Measurements from ENCODE around the gene PUS7. TPM values are rescaled to one million over a fixed set of nuclear protein-coding genes. Genes with fewer than 3 reads are reported as not detected.
"Not testable (repeated sequence)": the region's sequence is repeated elsewhere in the genome, so short reads cannot be mapped to it uniquely, and the experiment has no call there.

The PUS7 gene
- polyA plus RNA-seq, 1 donor (not counting 4 experiments of a cell fraction or from before 2014, with no cell fraction given) = 25.2 TPM

DNA sequence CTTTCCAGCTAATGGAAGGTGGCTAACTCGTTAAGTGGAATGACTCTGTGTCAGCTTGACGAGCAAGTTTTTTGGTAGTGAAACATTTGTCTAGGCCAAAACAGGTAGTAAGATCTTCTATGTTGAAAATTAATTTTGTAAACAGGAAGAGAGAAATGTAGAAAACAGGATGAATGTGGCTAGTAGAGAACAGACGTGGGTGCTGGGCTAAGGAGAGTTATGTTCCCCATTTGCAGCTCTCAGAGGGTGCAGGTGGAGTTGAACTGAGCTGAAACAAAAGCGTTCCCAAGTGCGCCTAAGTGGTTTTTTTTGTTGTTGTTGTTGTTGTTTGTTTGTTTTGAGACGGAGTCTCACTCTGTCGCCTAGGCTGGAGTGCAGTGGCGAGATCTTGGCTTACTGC, 73.9 kb downstream of the PUS7 start:
- no peak overlapping the region for H3K4me2 ChIP-seq (ENCODE audit: control insufficient read depth, extremely low read depth, insufficient read depth, low read depth, low read length)
- H3K4me1 ChIP-seq (ENCODE audit: control insufficient read depth, extremely low read depth, insufficient read depth, low read length) = no peaks in the 10 kb centered on the region
- peaks cover 0 to 2% of the 10 kb centered on the region in 2 experiments for H3K36me3 ChIP-seq (ENCODE audit: control insufficient read depth in 2 of 2, extremely low read depth in 1 of 2, insufficient read depth in 2 of 2, low read length in 2 of 2)
- no peak overlapping the region for H3K4me3 ChIP-seq (ENCODE audit: control insufficient read depth in 2 of 3, extremely low read depth in 1 of 3, insufficient read depth in 2 of 3, low read depth in 1 of 3, low read length in 3 of 3)
- no peaks in the 10 kb centered on the region for H3K9me1 ChIP-seq (ENCODE audit: control insufficient read depth, extremely low read depth, insufficient read depth, low read length)
- no peak overlapping the region for H3K27ac ChIP-seq (ENCODE audit: control insufficient read depth, insufficient read depth, low read length)
- no peaks in the 10 kb centered on the region for H3K79me2 ChIP-seq (ENCODE audit: control insufficient read depth, insufficient read depth, low read length)
- H2AFZ ChIP-seq (ENCODE audit: control insufficient read depth, low read length) = no peak overlapping the region
- no peaks in the 10 kb centered on the region for H3K27me3 ChIP-seq (ENCODE audit: control insufficient read depth, extremely low read depth, insufficient read depth, low read length)
- dilution Hi-C loops (cut with MboI; ENCODE audit: extremely low pct_ligation_motif_present, low sequenced_read_pairs) = no loop called here
- no peaks in the 10 kb centered on the region for H3K9me3 ChIP-seq (ENCODE audit: control insufficient read depth, low read depth, low read length)
- TF ChIP-seq, protein P1, sequence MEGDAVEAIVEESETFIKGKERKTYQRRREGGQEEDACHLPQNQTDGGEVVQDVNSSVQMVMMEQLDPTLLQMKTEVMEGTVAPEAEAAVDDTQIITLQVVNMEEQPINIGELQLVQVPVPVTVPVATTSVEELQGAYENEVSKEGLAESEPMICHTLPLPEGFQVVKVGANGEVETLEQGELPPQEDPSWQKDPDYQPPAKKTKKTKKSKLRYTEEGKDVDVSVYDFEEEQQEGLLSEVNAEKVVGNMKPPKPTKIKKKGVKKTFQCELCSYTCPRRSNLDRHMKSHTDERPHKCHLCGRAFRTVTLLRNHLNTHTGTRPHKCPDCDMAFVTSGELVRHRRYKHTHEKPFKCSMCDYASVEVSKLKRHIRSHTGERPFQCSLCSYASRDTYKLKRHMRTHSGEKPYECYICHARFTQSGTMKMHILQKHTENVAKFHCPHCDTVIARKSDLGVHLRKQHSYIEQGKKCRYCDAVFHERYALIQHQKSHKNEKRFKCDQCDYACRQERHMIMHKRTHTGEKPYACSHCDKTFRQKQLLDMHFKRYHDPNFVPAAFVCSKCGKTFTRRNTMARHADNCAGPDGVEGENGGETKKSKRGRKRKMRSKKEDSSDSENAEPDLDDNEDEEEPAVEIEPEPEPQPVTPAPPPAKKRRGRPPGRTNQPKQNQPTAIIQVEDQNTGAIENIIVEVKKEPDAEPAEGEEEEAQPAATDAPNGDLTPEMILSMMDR (optimal IDR thresholded peaks at IDR 0.05 in 1 of 3, IDR thresholded peaks at IDR 0.05 in 1 of 3, conservative IDR thresholded peaks at IDR 0.05 in 1 of 3; ENCODE audit: extremely low read depth in 1 of 3, insufficient read depth in 2 of 3, low read length in 3 of 3) = no peak
- TF ChIP-seq EZH2 (IDR thresholded peaks at IDR 0.05; ENCODE audit: low read length) = no peak
- H3K9ac ChIP-seq (ENCODE audit: control insufficient read depth, extremely low read depth, insufficient read depth, low read length) = no peak overlapping the region
- FAIRE-seq = no peak
- no peak for DNase-seq (ENCODE audit: low read depth, low spot score)
- H4K20me1 ChIP-seq (ENCODE audit: control insufficient read depth, extremely low read depth, insufficient read depth, low read length) = no peaks in the 10 kb centered on the region

- TF ChIP-seq, protein P1 (optimal IDR thresholded peaks at IDR 0.05 in 1 of 3, IDR thresholded peaks at IDR 0.05 in 1 of 3, conservative IDR thresholded peaks at IDR 0.05 in 1 of 3; ENCODE audit: extremely low read depth in 1 of 3, insufficient read depth in 2 of 3, low read length in 3 of 3) = no peak
- no peak for TF ChIP-seq EZH2 (IDR thresholded peaks at IDR 0.05; ENCODE audit: low read length)
- Histone ChIP-seq H3K9ac (ENCODE audit: control insufficient read depth, extremely low read depth, insufficient read depth, low read length) (no peak overlapping the region), H3K9me3 (ENCODE audit: control insufficient read depth, low read depth, low read length) (no peaks in the 10 kb centered on the region), H3K4me1 (ENCODE audit: control insufficient read depth, extremely low read depth, insufficient read depth, low read length) (peaks cover 5% of the 10 kb centered on the region), H3K4me2 (ENCODE audit: control insufficient read depth, extremely low read depth, insufficient read depth, low read depth, low read length) (no peak overlapping the region), H2AFZ (ENCODE audit: control insufficient read depth, low read length) (no peak overlapping the region), H3K9me1 (ENCODE audit: control insufficient read depth, extremely low read depth, insufficient read depth, low read length) (no peaks in the 10 kb centered on the region), H3K36me3 (ENCODE audit: control insufficient read depth in 2 of 2, extremely low read depth in 1 of 2, insufficient read depth in 2 of 2, low read length in 2 of 2) (peaks cover 0 to 2% of the 10 kb centered on the region in 2 experiments), H3K79me2 (ENCODE audit: control insufficient read depth, insufficient read depth, low read length) (no peaks in the 10 kb centered on the region), H3K27ac (ENCODE audit: control insufficient read depth, insufficient read depth, low read length) (no peak overlapping the region), H3K4me3 (ENCODE audit: control insufficient read depth in 2 of 3, extremely low read depth in 1 of 3, insufficient read depth in 2 of 3, low read depth in 1 of 3, low read length in 3 of 3) (no peak overlapping the region), H4K20me1 (ENCODE audit: control insufficient read depth, extremely low read depth, insufficient read depth, low read length) (no peaks in the 10 kb centered on the region), H3K27me3 (ENCODE audit: control insufficient read depth, extremely low read depth, insufficient read depth, low read length) (no peaks in the 10 kb centered on the region)
- no peak for DNase-seq (ENCODE audit: low read depth, low spot score)
- FAIRE-seq = no peak
- dilution Hi-C loops (cut with MboI; ENCODE audit: extremely low pct_ligation_motif_present, low sequenced_read_pairs) = no loop called here
Observed at GRCh38 chr7:105444342-105444987, 77.6 kb downstream of the PUS7 start.

DNA sequence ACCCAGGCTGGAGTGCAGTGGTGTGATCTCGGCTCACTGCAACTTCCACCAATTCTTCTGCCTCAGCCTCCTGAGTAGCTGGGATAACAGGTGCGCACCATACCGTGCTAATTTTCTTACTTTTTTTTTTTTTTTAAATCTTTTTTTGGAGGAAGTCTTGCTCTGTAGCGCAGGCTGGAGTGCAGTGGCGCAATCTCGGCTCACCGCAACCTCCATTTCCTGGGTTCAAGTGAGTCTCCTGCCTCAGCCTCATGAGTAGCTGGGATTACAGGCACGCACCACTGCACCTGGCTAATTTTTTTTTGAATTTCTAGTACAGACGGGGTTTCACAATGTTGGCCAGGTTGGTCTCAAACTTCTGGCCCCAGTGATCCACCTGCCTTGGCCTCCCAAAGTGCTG, 79.9 kb downstream of the PUS7 start:
- H3K27ac ChIP-seq (ENCODE audit: control insufficient read depth, insufficient read depth, low read length); H3K9me1 ChIP-seq (ENCODE audit: control insufficient read depth, extremely low read depth, insufficient read depth, low read length); H3K27me3 ChIP-seq (ENCODE audit: control insufficient read depth, extremely low read depth, insufficient read depth, low read length); FAIRE-seq; H2AFZ ChIP-seq (ENCODE audit: control insufficient read depth, low read length); H4K20me1 ChIP-seq (ENCODE audit: control insufficient read depth, extremely low read depth, insufficient read depth, low read length); H3K79me2 ChIP-seq (ENCODE audit: control insufficient read depth, insufficient read depth, low read length); H3K4me3 ChIP-seq (ENCODE audit: control insufficient read depth in 2 of 3, extremely low read depth in 1 of 3, insufficient read depth in 2 of 3, low read depth in 1 of 3, low read length in 3 of 3); H3K4me2 ChIP-seq (ENCODE audit: control insufficient read depth, extremely low read depth, insufficient read depth, low read depth, low read length); H3K9me3 ChIP-seq (ENCODE audit: control insufficient read depth, low read depth, low read length); dilution Hi-C loops (cut with MboI; ENCODE audit: extremely low pct_ligation_motif_present, low sequenced_read_pairs); H3K9ac ChIP-seq (ENCODE audit: control insufficient read depth, extremely low read depth, insufficient read depth, low read length); DNase-seq (ENCODE audit: low read depth, low spot score); H3K36me3 ChIP-seq (ENCODE audit: control insufficient read depth in 2 of 2, extremely low read depth in 1 of 2, insufficient read depth in 2 of 2, low read length in 2 of 2): not testable (repeated sequence)
- H3K4me1 ChIP-seq (ENCODE audit: control insufficient read depth, extremely low read depth, insufficient read depth, low read length) = peaks cover 18% of the 10 kb centered on the region

All from keratinocyte (primary cell).